ENCODE results near the gene SH3BP5L. TPM values are rescaled to one million over a fixed set of nuclear protein-coding genes. Genes with fewer than 3 reads are reported as not detected.
"Not testable (repeated sequence)": the region's sequence is repeated elsewhere in the genome, so short reads cannot be mapped to it uniquely, and the experiment has no call there.

Gene SH3BP5L
- total RNA-seq, 1 donor from 2014 or later: 20.0 TPM

DNA sequence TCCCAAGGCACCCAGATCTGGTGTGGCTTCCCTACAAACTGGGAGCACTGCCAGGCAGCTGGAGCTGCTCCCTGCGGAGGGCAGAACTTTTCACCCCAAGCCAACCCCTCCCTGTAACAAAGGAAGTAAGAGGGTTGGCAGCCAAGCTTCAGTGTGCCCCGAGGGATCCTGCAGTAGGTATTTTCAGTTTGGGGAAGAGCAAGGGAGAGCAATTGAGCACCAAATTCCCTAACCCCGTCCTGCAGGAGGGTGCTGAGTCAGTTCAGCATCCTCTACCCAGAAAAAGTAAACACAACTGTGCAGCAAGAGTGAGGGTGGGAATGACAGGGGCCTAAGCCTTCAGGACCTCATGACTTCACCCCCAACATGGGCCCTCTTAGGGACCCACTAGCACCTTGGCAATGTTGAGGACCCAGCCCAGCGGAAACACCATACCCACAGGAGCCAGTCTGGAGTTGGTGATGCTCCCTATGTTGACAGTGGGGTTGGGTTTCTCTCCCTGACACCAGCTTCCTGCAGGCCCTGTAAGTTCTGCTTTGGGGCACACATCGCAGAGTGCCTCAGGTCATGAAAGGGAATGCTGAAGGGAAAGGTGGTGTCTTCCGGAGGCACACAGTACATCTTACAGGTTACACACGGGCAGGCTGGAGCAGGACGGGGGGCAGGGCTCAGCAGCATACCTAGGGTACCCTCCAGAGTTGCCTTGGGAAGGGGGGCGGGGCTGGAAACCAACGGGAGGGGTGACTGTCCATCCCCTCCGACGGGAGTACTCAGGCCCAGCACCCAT, 14.8 kb downstream of the SH3BP5L start:
- peak in 1 of 2 donors; percentile 17 for DNase-seq (ENCODE audit: low read depth in 2 of 2)

DNA sequence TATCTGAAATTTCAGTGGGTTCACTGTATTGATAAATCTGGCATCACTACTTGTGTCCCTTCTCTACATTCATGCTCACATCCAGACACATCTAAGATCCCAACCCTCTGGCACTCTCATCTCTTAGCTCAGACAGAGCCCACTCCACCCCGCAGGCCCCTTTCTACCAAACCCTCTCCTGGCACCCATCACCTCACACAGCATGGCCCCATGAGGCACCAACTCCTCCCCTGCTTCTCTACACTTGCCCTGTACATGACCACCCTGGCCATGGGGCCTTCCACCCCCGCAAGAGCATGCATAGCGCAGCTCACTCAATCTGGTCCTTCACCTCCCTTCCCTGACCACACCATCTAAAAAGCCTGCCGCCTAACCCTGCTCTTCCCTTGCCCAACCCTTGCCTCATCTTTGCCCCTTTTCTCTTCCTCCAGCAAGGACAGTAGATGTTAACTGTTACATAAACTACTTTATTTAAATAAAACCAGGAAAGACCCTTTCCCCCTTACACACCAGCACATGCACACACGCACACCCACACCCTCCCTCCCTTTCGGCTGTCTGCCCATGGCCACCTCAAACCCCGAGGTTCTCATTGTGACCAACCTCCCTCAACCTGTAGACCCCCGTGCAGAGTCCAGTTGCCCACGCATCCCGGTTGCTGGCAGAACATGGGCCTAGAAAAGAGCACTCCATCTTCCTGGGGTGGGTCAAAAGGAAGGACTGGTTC, 15.6 kb downstream of the SH3BP5L start:
- no peak for DNase-seq (ENCODE audit: low read depth in 2 of 2)

DNA sequence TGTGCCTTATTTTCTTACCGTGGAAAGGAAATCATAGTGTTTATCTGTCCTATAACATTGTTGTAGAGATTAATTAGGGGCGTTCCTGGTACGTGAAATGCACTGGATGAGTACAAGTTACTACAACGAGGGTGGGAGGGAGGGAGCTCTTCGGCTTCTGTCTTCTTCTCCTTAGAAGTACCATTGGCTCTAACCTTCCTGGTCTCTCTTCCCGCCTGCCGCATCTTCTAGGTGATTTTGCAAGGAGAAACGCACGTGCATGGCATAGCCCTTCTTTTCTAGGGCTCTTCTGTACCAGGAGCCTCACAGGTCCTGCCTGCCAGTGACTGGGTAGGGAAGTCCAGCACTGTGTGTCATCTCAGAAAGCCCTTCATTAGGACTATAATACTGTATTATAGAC, 16.8 kb downstream of the SH3BP5L start:
- no peak for DNase-seq (ENCODE audit: low read depth in 2 of 2)

DNA sequence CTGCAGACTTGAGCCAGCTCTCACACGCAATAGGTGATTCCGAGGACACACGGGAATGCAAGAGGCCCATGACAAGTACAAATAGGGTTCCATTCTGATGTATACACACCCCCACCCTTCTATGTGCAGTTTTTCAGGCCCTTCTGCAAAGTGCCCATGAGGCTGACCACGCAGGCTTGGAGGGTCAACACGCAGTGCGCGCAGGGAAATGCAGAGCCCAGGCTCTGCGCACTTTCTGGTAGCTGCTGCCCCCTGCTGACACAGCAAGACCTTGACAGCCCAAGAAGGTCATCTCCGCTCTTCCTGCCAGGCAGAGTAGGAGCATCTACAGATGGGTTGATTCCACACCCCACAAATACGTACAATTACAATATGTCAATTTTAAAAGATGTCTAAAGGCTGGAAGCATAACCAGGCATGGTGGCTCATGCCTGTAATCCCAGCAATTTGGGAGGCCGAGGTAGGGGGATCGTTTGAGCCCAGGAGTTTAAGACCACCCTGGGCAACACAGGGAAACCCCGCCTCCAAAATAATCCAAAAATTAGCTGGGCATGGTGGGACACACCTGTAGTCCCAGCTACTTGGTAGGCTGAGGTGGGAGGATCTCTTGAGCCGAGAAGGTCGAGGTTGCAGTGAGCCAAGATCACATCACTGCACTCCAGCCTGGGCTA, 18.5 kb downstream of the SH3BP5L start:
- peak; percentile 57 to 63 for DNase-seq (ENCODE audit: low read depth in 2 of 2)

DNA sequence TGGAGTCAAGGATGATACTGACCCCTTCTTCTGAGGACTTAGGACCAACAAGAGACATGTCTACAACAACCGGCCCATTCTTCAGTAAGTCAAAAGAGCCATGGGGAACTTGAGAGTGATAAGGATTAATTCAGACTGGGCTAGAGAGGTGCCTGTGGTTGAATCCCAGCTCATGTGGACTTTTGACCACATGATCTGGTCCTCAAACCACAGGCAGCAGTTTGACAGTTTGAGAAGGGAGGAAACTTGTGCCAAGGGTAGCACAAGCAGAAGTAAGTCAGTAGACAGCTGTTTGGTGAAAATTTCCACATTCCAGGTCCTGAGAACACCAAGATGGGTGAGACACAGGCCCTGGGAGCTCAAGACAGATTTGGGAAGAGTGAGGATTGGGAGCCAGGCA, 19.8 kb downstream of the SH3BP5L start:
- no peak for DNase-seq (ENCODE audit: low read depth in 2 of 2)

GRCh38 chr1:248804771-248805681, 20.7 kb downstream of the SH3BP5L start:
- no peak for DNase-seq (ENCODE audit: low read depth in 2 of 2)

DNA sequence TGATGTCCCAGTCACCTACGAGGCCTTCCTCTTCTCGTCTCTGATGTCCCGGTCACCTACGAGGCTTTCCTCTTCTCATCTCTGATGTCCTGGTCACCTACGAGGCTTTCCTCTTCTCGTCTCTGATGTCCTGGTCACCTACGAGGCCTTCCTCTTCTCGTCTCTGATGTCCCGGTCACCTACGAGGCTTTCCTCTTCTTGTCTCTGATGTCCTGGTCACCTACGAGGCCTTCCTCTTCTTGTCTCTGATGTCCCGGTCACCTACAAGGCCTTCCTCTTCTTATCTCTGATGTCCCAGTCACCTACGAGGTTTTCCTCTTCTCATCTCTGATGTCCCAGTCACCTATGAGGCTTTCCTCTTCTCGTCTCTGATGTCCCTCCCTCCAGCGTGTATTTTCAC, 22.2 kb downstream of the SH3BP5L start:
- DNase-seq (ENCODE audit: low read depth in 2 of 2): not testable (repeated sequence)

GRCh38 chr1:248802454-248802853, 23.3 kb downstream of the SH3BP5L start:
- no peak for DNase-seq (ENCODE audit: low read depth in 2 of 2)

DNA sequence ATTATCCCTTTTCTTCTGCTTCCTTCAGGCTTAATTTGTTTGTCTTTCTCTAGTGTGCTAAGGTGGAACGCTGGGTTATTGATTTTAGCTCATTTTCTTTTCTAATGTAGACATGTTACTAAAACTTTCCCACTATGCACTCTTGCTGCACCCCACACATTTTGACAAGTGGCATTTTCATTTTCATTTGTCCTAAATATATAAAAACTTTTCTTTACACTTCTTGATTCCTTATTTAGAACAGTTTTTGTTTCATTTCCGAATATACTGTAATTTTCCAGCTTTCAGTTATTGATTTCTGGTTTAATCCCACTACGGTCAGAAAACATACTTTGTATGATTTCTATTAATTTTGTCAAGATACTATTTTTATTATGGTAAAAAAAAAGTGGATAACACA, 25.3 kb downstream of the SH3BP5L start:
- DNase-seq (ENCODE audit: low read depth in 2 of 2): no peak

- no peak for DNase-seq (ENCODE audit: low read depth in 2 of 2)
Observed at GRCh38 chr1:248798791-248799190, 26.9 kb downstream of the SH3BP5L start.

DNA sequence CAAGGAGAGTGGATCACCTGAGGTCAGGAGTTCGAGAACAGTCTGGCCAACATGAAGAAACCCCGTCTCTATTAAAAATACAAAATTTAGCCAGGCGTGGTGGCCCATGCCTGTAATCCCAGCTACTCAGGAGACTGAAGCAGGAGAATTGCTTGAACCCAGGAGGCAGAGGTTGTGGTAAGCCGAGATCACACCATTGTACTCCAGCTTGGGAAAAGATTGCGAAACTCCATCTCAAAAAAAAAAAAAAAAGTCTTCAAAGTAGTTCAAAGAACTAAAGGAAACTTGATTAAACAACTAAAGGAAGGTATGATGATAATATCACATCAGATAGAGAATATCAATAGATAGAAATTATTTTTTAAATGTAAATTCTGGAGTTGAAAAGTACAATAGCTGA, 31.1 kb downstream of the SH3BP5L start:
- DNase-seq (ENCODE audit: low read depth in 2 of 2): not testable (repeated sequence)

- no peak for DNase-seq (ENCODE audit: low read depth in 2 of 2)
Observed at GRCh38 chr1:248793592-248793991, 32.1 kb downstream of the SH3BP5L start.

- DNase-seq (ENCODE audit: low read depth in 2 of 2): no peak
Observed at GRCh38 chr1:248792342-248792741, 33.4 kb downstream of the SH3BP5L start.

DNA sequence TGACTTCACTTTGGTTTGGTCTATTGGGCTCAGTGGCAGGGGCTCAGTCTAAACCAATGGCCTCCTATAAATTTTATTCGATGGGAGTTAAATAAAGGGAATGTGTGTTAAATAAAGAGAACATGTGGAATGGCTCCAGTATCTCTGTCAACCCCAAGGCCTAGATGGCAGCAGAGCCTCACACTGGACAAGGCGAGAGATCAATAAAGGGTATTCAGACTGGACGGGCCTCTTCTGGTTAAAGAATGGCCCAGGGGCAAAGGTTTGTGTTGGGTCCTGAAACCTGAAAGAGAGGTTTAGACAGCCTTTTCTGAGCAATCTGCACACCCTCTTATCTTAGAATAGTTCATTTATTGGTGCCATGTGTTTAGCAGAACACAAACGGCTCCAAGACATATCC, 34.7 kb downstream of the SH3BP5L start:
- DNase-seq (ENCODE audit: low read depth in 2 of 2): no peak

DNA sequence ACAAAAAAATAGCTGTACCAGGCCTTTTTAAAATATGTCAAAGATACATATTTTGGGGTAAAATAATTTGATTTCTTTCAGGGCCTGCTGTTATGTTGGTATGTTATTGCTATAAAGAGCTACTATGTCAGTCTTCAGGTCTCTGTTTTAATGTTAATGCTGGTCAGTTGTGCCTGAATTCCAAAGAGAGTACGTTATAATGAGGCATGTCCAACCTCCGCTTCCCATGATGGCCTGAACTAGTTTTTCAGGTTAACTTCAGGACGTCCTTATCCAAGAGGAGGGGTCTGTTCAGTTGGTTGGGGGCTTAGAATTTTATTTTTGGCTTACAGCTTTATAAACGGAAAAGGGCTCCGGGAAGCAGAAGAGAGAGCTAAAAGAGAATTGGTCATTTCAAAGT, 35.3 kb downstream of the SH3BP5L start:
- DNase-seq (ENCODE audit: low read depth in 2 of 2): no peak

GRCh38 chr1:248789337-248789736, 36.4 kb downstream of the SH3BP5L start:
- DNase-seq (ENCODE audit: low read depth in 2 of 2): not testable (repeated sequence)

GRCh38 chr1:248788327-248788726, 37.4 kb downstream of the SH3BP5L start:
- no peak for DNase-seq (ENCODE audit: low read depth in 2 of 2)

DNA sequence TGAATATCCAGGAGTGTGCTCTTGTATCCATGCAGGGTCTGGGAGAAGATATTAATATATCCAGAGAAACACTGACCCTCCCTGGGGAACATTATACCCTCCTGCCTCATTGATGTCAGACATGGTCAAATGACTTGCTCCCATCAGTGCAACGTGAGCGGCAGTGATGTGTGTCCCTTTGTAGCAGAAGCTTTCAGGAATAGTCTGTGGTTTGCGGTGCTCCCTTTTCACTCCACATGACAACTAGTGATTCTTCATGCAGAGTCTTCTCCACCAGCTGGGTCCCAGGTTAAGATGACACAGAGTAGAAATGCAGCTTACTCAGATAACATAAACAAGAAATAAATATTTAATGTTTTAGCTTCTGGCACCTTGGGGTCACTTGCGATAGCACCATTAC, 38.3 kb downstream of the SH3BP5L start:
- no peak for DNase-seq (ENCODE audit: low read depth in 2 of 2)

DNA sequence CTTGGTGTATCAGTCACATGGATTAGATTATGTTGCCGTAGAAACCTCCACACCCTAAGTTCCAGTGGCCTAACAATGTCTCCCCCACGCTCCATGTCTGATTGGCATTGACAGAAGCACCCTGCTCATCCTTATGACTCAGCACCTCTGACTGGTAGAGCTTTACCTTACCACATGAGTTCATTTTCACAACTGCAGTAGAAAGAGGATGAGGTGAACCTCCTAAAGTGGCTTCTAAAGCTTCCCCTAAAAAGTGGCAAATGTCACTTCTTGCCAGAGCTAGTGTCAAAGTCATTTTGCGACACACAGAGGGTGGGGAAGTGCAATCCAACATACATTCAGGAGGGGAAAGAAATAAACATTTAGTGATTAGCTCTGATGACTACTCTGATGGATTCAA, 39.6 kb downstream of the SH3BP5L start:
- no peak for DNase-seq (ENCODE audit: low read depth in 2 of 2)

- no peak for DNase-seq (ENCODE audit: low read depth in 2 of 2)
Observed at GRCh38 chr1:248783367-248783766, 42.3 kb downstream of the SH3BP5L start.

DNA sequence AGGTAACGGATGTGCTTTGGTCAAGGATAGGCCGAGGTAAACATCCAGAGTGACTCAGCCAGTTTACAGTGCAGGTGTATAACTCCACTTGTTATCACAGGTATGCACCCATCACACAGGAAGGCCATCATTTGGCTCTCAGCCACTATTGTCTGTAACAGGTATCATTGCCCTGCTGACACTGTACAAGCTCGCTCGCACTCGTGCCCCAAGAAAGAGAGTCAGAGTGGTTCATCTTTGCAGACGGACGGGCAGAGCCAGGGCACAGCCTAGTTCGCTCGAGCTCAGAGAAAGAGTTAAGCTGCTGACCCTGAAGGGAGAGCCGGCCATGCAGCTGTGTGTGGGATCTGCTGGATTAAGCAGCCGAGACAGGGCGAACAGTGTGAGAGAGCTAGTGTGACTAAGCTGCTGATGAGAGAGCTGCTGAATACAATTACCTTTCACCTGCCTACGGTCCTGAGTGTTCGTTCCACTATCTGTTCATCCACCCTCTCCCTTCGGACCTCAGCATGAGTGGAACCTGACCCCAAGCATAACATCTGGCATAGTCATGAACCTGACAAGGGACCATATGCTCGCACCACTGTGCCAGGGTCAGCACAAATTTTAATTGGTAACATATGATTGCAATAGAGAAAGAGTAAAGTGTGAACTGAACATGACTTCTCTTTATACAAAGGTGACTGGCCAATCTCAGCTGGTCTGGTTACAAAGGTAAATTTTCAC, 43.1 kb downstream of the SH3BP5L start:
- no peak for DNase-seq (ENCODE audit: low read depth in 2 of 2)
